Nucleus accumbens (tissue), 56 donors: ENCODE results near the gene GFI1B.
"Not testable (repeated sequence)": the region's sequence is repeated elsewhere in the genome, so short reads cannot be mapped to it uniquely, and the experiment has no call there.

Source experiments
- DNase-seq, 56 donors: peaks; one replicate each; lab custom pipeline; 2025; lab: John Stamatoyannopoulos, UW

GFI1B gene

DNA sequence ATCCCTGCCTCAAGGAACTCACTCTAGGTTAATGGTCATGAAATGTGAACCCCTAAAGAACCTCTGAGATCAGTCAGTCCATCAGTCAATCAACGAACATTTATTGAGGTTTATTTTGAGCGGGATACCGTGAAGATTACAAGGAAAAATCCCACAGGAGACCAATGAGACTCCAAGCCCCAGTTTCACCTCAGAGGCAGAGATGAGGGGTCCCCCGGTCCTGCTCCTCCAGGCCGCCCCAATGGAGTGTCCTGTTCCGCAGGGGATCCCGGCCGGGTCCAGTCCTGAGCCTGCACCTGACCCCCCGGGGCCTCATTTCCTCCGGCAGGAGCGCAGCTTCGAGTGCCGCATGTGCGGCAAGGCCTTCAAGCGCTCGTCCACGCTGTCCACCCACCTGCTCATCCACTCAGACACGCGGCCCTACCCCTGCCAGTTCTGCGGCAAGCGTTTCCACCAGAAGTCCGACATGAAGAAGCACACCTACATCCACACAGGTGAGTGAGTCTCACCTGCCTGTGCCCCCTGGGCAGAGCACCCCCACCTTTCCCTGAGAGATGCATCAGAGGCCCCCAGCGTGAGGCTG is 11.0 kb downstream of the GFI1B start:
- DNase-seq = no peak

GRCh38 chr9:132989998-132990557 is 11.6 kb downstream of the GFI1B start:
- not testable (repeated sequence) for DNase-seq

DNA sequence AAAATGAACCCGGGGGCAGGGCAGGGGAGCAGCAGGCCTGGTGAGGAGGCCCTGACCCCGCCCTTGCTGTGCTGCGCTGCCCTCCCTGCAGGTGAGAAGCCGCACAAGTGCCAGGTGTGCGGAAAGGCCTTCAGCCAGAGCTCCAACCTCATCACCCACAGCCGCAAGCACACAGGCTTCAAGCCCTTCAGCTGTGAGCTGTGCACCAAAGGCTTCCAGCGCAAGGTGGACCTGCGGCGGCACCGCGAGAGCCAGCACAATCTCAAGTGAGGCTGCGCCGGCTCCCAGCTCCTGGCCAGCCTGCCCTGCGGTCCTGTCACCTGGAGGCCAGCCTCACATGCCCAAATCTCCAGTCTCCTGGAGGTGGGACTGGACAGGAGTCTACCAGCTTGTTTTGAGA is 12.3 kb downstream of the GFI1B start:
- no peak for DNase-seq

GRCh38 chr9:132991351-132992300 is 13.1 kb downstream of the GFI1B start:
- no peak for DNase-seq

GRCh38 chr9:132993511-132993939 is 15.0 kb downstream of the GFI1B start:
- no peak for DNase-seq

DNA sequence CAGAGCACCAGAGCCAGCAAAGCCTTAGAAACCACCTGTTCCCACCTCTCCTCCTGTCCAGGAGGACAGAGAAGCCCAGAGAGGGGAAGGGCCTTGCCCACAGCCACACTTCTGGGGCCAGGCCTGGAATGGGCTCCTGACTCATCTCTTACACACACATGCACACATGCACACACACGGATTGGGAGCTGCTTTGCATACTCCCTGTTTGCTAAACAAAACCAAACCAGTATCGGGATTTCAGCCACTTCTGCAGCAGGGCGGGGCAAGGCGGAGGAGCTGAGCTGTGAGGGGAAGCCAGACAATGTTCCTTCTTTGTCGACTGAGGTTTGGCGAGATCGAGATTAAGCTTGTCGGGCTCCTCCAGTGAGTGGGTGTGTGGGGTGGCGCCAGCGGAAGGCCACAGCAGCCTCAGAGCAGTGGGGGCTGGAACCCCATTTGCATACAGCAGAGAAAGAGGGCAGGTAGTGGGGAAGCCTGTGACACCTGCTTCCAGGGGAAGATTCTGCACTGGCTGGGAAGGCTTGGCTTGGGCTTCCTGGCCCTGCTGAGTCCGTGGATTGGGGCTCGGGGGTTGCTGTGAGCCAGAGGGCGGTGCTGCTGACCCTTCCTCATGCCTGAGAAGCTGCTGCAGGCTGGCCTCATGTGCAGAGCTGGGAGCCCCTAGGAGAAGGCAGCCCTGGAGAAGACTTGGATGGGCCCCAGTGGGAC is 16.1 kb downstream of the GFI1B start:
- peak in 1 of 56 donors; percentile 14 for DNase-seq

DNA sequence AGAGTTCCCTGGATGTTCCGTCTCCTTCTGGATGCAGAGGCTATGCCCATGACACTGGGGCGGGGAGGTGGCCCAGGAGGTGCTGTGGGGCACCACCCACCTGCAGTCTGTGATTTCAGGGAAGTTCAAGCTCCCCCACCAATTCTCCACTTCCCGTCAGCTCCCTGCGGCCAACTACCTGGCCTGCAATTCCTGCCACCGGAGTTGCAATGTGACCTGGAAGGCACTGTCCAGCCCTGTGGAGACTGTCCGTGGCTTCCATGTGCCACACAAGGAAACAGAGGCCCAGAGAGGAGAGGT is 16.6 kb downstream of the GFI1B start:
- DNase-seq = no peak

GRCh38 chr9:132995879-132996278 is 17.4 kb downstream of the GFI1B start:
- no peak for DNase-seq

DNA sequence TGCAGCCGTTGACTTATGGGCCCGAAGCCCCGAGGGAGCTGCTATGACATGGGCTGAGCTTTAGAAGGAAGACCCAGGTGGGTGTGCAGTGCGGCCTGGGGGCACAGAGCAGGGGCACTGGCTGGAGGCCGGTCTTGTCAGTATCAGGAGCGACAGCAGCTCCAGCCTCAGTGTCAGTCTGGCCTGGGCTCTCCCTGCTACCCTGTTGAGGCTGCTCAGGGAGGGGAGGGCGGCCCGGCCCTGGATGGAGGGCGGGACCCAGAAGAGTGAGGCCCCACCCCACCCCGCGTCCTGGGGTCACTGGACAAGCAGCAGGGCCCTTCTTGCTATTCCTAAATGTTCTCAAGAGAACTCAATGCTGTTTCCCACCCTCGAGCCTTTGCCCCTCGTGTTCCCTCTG is 18.0 kb downstream of the GFI1B start:
- no peak for DNase-seq

DNA sequence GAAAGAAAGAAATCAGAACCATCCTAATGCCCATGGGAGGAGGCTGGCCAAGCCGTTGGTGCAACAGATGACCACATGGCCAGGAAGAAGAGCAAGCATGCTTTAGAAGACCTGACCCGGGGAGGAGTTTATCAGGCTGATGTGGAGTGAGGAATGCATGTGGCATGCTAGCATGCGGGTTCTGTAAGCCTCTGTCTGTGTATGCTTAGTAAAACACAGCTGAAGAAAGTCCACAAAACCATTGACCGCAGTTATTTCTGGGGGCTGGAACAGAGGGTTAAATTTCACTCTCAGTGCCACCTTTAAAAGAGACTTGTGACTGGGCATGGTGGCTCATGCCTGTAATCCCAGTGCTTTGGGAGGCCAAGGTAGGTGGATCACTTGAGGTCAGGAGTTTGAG is 19.1 kb downstream of the GFI1B start:
- DNase-seq = no peak

DNA sequence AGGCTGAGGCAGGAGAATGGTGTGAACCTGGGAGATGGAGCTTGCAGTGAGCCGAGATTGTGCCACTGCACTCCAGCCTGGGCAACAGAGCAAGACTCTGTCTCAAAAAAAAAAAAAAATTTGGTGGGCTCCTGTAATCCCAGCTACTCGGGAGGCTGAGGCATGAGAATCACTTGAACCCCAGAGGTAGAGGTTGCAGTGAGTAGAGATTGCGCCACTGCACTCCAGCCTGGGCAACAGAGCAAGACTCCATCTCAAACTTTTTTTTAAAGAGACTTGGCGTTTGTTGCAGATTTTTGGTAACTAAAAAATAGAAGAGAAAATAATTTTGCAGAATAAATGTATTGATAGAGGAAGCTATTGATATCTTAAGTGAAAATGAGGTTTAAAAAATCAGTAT is 19.7 kb downstream of the GFI1B start:
- not testable (repeated sequence) for DNase-seq

DNA sequence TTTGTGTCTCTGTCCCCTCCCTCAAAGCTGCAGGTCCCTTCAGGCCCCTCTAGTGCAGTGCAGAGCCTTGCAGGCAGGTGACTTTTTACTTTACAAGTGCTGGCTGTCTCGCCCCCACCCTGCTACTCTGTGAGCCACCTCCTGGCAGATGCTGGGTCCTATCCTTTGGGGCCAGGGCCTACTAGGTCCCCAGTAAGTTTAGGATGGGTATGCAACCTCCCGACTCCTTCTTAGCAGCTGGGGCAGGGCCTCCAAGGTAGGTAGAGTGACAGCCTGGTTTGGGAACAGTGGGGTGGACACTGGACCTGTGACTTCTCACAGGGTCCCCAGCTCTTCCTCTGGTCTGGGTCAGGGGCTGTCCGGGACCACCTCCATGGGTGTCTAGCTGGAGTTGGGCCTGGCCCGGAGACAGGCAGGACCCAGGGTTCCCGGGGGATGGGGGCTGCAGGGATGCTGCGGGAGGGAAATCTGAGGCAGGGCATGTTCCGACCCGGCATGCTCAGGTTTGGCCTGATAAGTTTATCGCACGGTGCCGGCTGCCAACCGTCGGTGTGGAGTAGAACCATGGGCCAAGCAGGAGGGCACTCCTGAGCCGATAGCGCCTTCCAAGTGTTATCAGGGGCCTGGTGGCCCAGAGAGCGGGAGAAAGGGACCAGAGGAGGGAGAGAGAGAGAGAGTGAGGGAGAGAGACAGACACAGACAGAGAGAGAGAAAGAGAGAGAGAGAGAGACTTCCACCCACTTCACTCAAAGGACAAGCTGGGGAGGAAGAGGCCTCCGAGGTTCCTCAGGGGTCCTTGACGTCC is 20.5 kb downstream of the GFI1B start:
- DNase-seq = no peak

DNA sequence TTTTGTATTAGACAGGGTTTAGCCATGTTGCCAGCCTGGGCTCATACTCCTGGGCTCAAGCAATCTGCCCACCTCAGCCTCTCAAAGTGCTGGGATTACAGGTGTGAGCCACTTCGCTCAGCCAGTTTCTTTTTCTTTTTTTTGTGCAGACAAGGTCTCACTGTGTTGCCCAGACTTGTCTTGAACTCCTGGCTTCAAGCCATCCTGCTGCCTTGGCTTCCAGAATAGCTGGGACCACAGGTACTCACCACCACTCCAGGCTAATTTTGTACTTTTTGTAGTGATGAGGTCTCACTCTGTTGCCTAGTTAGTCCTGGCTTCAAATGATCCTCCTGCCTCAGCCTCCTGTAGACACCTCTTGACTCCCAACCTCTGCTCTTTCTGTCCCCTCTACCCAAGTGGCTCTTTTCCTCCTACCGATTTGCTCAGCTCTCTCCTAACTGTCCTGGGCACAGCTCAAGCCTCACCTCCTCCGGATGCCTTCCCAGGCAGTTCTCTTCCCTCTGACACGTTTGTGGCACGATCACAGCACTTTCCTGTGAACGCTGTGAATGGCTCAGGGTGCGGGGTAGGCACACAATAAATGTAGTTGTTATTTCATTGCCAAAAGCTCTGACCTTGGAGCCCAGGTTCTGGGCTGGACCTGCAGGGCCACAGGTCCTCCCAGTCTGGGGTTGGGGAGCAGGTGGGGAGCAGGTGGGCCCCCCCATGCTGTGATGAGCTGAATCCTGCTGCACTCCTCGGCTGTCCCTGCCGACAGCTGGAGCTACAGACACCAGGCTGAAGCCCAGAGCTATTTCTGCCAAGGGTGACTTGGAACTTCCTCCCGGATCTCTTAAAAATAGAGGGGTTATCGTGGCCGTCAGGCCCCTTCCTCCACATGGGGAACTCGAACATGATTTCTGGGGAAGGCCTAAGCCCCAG is 23.9 kb downstream of the GFI1B start:
- DNase-seq = no peak

DNA sequence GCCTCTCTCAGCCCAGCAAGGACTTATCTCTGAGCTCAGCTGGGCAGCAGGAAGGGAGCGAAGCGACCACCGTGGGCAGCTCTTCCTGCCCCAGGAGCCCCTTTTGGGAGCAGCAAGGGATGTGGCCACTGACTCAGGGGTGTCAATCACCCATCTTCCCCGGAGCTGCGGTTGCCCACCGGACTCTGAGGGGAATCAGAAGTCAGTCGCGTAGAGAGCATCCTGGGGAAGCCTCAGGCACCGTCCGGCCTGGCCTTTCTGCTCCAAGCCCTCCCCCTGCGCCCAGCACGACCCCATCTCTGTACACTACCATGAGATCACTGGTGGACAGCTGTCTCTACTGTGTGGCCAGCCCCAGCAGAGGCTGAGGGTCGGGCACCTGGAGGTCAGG is 24.6 kb downstream of the GFI1B start:
- DNase-seq = no peak

DNA sequence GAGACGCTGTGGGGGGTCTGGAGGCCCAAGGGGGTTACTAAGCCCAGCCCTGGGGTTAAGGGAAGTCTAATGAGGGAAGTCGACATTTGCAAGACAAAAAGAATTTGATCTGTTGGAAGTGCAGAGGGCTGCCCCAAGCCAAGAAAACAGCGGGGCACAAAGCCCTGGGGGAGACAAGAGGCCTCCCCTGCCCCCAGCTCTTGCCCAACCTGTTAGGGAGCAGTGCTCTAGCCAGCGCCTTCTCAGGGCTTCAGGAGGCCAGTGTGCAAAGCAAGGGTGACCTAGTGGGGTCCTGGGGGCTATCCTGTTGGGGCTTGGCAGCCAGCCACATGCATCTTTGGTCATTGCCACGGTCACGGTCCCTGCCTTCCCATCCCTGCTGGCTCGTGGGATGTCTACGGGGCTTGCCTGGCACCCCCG is 25.2 kb downstream of the GFI1B start:
- DNase-seq = no peak

DNA sequence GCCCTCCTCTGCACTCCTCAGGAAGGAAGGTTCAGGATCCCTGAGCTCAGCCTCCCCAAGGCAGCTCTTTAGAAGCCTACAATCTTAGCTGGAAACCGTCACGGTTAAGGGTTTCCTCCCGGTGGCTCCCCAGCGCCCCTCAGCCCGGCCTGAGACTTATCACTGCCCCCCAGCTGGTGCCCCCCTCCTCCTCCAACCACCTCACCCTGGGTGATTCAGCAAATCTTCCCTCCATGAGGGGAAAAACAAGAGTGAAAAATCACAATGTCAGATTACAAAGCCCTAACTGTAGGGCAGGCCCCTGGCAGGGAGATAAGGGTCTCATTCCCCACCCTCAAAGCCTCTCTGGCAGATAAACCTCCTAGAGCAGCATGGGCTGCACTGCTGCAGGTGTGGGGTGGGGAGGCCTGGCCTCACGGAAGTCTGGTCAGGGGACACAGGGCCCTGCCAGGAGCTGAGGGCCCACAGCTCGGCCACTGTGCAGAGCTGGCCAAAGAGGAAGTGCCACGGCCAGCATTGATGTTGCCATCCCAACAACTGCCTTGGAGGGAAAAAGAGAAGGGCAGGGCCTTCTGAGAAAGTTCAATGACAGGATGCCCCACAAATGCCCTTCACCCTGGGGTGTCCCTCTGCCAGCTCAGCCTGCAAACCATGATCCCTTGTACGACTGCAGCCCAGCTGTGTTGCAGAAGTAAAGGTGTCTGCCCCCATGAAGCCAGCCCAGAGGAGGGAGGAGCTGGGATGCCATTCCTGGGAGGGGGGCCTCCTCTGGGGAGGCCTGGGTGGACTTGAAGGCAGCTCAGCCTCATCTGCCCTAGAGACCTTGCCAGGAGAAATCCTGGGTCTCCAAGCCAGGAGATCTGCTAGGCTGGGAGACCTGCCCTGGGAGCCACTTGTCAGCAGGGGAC is 25.9 kb downstream of the GFI1B start:
- DNase-seq = peak in 1 of 56 donors; percentile 39

DNA sequence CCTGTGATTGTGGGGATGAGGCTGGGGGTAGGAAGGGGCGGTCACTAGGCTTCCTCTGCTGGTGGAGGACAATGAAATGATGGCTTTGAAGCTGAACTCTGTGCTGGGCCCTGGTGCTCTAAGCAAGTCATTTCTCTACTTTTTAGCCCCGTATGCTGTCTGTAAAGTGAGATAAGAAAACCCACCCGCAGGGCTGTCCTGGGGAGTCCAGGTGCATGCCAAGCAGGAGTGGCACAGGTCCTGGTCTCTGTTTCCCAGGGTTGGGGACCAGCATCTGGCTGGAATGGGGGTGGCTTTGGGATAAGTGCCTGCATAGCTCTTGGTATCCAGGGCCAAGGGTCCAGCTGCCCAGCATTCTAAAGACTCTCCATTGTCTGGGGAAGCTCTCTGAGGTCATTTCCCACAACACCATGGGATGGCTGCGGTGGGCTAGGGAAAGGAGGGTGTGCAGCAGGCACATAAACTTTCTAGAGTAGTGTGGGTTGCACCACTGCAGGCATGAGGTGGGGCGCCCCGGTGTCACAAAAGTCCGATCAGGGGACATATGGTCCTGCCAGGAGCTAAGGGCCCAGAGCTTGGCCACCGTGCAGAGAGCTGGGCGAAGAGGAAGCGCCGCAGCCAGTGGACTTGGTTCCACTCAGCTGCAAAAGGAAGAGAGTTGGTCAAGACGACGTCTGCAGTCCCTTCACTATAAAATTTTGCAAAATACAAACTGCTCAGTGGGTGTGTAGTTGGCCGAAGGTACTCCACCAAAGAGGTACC is 26.7 kb downstream of the GFI1B start:
- no peak for DNase-seq
